OCI-LY3 (cell line): ENCODE measurements around the gene NR1D1.

Experiments
- EZH2phosphoT487 ChIP-seq: fragments of 200-600 bp; shearing (Covaris generic); IDR thresholded peaks from 2 replicates; pipeline ENCODE4 v1.6.1; 2018; ENCODE audit warnings: antibody characterized with exemption, mixed run types, low read depth
- TF ChIP-seq, protein P1 (sequence below): fragments of 200-600, 300-600 bp; sonication (generic); IDR thresholded peaks from 2 replicates; pipeline ENCODE4 v1.5.1; 2014; ENCODE audit warnings: antibody characterized with exemption, low read length, low read depth

GRCh38 chr17:40112191-40112711, 11.9 kb upstream of the NR1D1 start:
- TF ChIP-seq, protein P1, sequence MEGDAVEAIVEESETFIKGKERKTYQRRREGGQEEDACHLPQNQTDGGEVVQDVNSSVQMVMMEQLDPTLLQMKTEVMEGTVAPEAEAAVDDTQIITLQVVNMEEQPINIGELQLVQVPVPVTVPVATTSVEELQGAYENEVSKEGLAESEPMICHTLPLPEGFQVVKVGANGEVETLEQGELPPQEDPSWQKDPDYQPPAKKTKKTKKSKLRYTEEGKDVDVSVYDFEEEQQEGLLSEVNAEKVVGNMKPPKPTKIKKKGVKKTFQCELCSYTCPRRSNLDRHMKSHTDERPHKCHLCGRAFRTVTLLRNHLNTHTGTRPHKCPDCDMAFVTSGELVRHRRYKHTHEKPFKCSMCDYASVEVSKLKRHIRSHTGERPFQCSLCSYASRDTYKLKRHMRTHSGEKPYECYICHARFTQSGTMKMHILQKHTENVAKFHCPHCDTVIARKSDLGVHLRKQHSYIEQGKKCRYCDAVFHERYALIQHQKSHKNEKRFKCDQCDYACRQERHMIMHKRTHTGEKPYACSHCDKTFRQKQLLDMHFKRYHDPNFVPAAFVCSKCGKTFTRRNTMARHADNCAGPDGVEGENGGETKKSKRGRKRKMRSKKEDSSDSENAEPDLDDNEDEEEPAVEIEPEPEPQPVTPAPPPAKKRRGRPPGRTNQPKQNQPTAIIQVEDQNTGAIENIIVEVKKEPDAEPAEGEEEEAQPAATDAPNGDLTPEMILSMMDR, result no peak
- no peak for TF ChIP-seq EZH2phosphoT487
